GM12878 (cell line): Measurements from ENCODE around the gene LHFPL2. TPM values are rescaled to one million over a fixed set of nuclear protein-coding genes. Genes with fewer than 3 reads are reported as not detected.

ENCODE experiments used
- ATAC-seq: fragments of 200-7000 bp; cut with Tn5 transposase; 3 replicates; pipeline ENCODE4 v1.9.1; 2020; ENCODE audit warnings: mild to moderate bottlenecking, moderate library complexity
- BruUV-seq: library from RNA; stranded (reverse); fragments of 400-500 nt; replicated peaks from 2 replicates; lab custom pipeline; 2021; lab: Mats Ljungman, UMichigan
- CTCF ChIA-PET: fragments of 300-600 bp; sonication (Branson Sonifier 250); formaldehyde crosslinking; extraction: SDS; loops from one replicate; lab custom pipeline; 2021; ENCODE audit warnings: inconsistent platforms; lab: Yijun Ruan, JAX
- POLR2A ChIA-PET: fragments of 350-600 bp; formaldehyde crosslinking; extraction: SDS; loops from one replicate; lab custom pipeline; 2021; ENCODE audit warnings: inconsistent platforms; lab: Charles Lee
- RAD21 ChIA-PET: fragments of 300-600 bp; sonication (Branson Sonifier 250); formaldehyde crosslinking; loops from one replicate; lab custom pipeline; 2023; ENCODE audit warnings: antibody characterized with exemption; ENCODE audit not compliant: unreplicated experiment; lab: Charles Lee
- SMC1A ChIA-PET: fragments of 300-600 bp; sonication (Branson Sonifier 250); formaldehyde crosslinking; loops from one replicate; lab custom pipeline; 2023; ENCODE audit not compliant: unreplicated experiment, uncharacterized antibody; lab: Charles Lee
- DNase-seq: peaks from one replicate; pipeline ENCODE4 v3.0.0-alpha.2; 2011; ENCODE audit warnings: low read depth, low spot score
- FAIRE-seq: peaks from 3 replicates; lab custom pipeline; 2011; peaks lifted over from hg19 to GRCh38; lab: Jason Lieb, UNC
- H2AFZ ChIP-seq: 2 replicates; pipeline ENCODE4 v1.6.0; 2011; ENCODE audit warnings: low read depth, low read length, control low read depth; ENCODE audit not compliant: control insufficient read depth
- H3K27ac ChIP-seq: 2 replicates; pipeline ENCODE4 v1.5.1; 2011; ENCODE audit warnings: control low read depth; ENCODE audit not compliant: control insufficient read depth, insufficient read depth
- H3K27me3 ChIP-seq, 2 experiments: replicated peaks in 1 of 2; 2 replicates each; pipeline versions ENCODE4 v1.6.0 to v1.6.1; 2011; ENCODE audit warnings: low read length in 1 of 2; ENCODE audit not compliant: control insufficient read depth in 2 of 2, insufficient read depth in 2 of 2
- H3K36me3 ChIP-seq, 2 experiments: 2 replicates each; pipeline ENCODE4 v1.5.1; 2011; ENCODE audit warnings: low read length in 1 of 2; ENCODE audit not compliant: control insufficient read depth in 2 of 2, insufficient read depth in 2 of 2
- H3K4me1 ChIP-seq: 2 replicates; pipeline ENCODE4 v1.6.1; 2011; ENCODE audit warnings: mild to moderate bottlenecking, low read length, moderate library complexity, mixed read lengths; ENCODE audit not compliant: control insufficient read depth, insufficient read depth
- H3K4me2 ChIP-seq: 2 replicates; pipeline ENCODE4 v1.6.0; 2011; ENCODE audit warnings: control low read depth; ENCODE audit not compliant: control insufficient read depth, insufficient read depth
- H3K4me3 ChIP-seq: fragments of 200-600 bp; sonication (generic); 2 replicates; pipeline ENCODE4 v1.5.1; 2016
- H3K79me2 ChIP-seq: 2 replicates; pipeline ENCODE4 v1.6.0; 2011; ENCODE audit warnings: low read length; ENCODE audit not compliant: control insufficient read depth, insufficient read depth
- H3K9ac ChIP-seq: 2 replicates; pipeline ENCODE4 v1.8.0; 2011; ENCODE audit warnings: low read length, control low read depth, mixed read lengths; ENCODE audit not compliant: control insufficient read depth, insufficient read depth
- H3K9me3 ChIP-seq: replicated peaks from 3 replicates; pipeline ENCODE4 v1.5.1; 2011; ENCODE audit warnings: mild to moderate bottlenecking, low read length; ENCODE audit not compliant: control insufficient read depth, insufficient read depth
- H4K20me1 ChIP-seq: 2 replicates; pipeline ENCODE4 v1.6.0; 2011; ENCODE audit not compliant: control insufficient read depth, insufficient read depth
- ATF7 ChIP-seq: fragments of 450-650 bp; IDR thresholded peaks from 2 replicates; pipeline ENCODE4 v1.6.1; 2016; ENCODE audit warnings: low read depth, mild to moderate bottlenecking
- BCL11A ChIP-seq: IDR thresholded peaks from 2 replicates; pipeline ENCODE4 v1.6.1; 2011; ENCODE audit warnings: low read depth, low read length
- BMI1 ChIP-seq: fragments of 450-650 bp; IDR thresholded peaks from 2 replicates; pipeline ENCODE4 v1.6.1; 2016; ENCODE audit warnings: mild to moderate bottlenecking, moderate library complexity, borderline replicate concordance
- CBX5 ChIP-seq: sonication (generic); IDR thresholded peaks from 2 replicates; pipeline ENCODE4 v1.6.1; 2016; ENCODE audit warnings: low read depth, moderate library complexity, mild to moderate bottlenecking, inconsistent platforms
- CUX1 ChIP-seq: IDR thresholded peaks from 2 replicates; pipeline ENCODE4 v1.6.1; 2012; ENCODE audit warnings: improper control_type of control experiment, low read depth, low read length; ENCODE audit not compliant: insufficient replicate concordance
- DPF2 ChIP-seq: fragments of 450-650 bp; IDR thresholded peaks from 2 replicates; pipeline ENCODE4 v1.6.1; 2017; ENCODE audit warnings: mild to moderate bottlenecking
- FOXK2 ChIP-seq: fragments of 450-650 bp; IDR thresholded peaks from 2 replicates; pipeline ENCODE4 v1.6.1; 2017; ENCODE audit warnings: mild to moderate bottlenecking, moderate library complexity
- GABPA ChIP-seq: IDR thresholded peaks from 2 replicates; pipeline ENCODE4 v1.6.1; 2014; ENCODE audit warnings: antibody characterized with exemption, low read depth, mild to moderate bottlenecking, inconsistent platforms
- MTA3 ChIP-seq: IDR thresholded peaks from 2 replicates; pipeline ENCODE4 v1.6.1; 2012; ENCODE audit warnings: low read length, inconsistent platforms, borderline replicate concordance
- MYC ChIP-seq: IDR thresholded peaks from 2 replicates; pipeline ENCODE4 v1.6.1; 2011; ENCODE audit warnings: mild to moderate bottlenecking, low read length, moderate library complexity, inconsistent platforms; ENCODE audit not compliant: insufficient read depth, insufficient replicate concordance, insufficient read length, severe bottlenecking
- POLR2A ChIP-seq: IDR thresholded peaks from 2 replicates; pipeline ENCODE4 v1.6.1; 2011; ENCODE audit warnings: low read depth, mild to moderate bottlenecking, low read length
- SKIL ChIP-seq: fragments of 450-650 bp; IDR thresholded peaks from 2 replicates; pipeline ENCODE4 v1.6.1; 2017; ENCODE audit warnings: mild to moderate bottlenecking, low read depth, inconsistent platforms; ENCODE audit not compliant: poor library complexity, severe bottlenecking
- WGBS: methylation state at CpG from one replicate; pipeline ENCODE4 v1.1.6; 2016; ENCODE audit warnings: low lambda C conversion rate; ENCODE audit not compliant: insufficient replicate concordance, insufficient coverage; ENCODE audit errors: missing lambda C conversion rate; 5-methylcytosine and 5-hydroxymethylcytosine counted together
- in situ Hi-C: fragments of 300-500 bp; cut with MboI; formaldehyde crosslinking; loops from 9 replicates; pipeline ENCODE4 v1.14.3; 2018; ENCODE audit warnings: mixed read lengths
- intact Hi-C: fragments of 100-400 bp; cut with micrococcal nuclease; formaldehyde crosslinking; loops from one replicate; pipeline ENCODE4 v1.14.2; 2022; ENCODE audit not compliant: unreplicated experiment
- polyA plus RNA-seq, 11 experiments: library from polyadenylated mRNA; depleted of rRNA in 4 of 11; unstranded in 6 of 11; stranded (reverse) in 5 of 11; fragments of >200 nt; fragmentation: Nextera tagmentation in 4 of 11; fragmentation: Illumina TruSeq in 1 of 11; extraction: Ambion mirVana in 4 of 11; extraction: Trizol in 1 of 11; gene quantifications; 1 replicate in 1 of 11; 2 replicates in 10 of 11; pipeline versions ENCODE4 v1.2.1 to v1.2.3, GENCODE V29; 2011 to 2016; ENCODE audit warnings: inconsistent platforms in 2 of 11, missing spikeins in 2 of 11, low read depth in 1 of 11
- total RNA-seq, 4 experiments: library from RNA; depleted of rRNA in 3 of 4; stranded (reverse); fragments of >200 nt in 3 of 4; fragmentation: Illumina TruSeq in 1 of 4; extraction: Trizol in 1 of 4; gene quantifications; 2 replicates each; pipeline versions ENCODE4 v1.2.1 to v1.2.3, GENCODE V29; 2013 to 2021

The LHFPL2 gene
- total and polyA plus RNA-seq, 10 of the 15 experiments (the other 5 are each of a cell fraction or from before 2014, with no cell fraction given) = 4.1 to 21.8 (median 12.5) TPM

GRCh38 chr5:78624992-78625391, 23.6 kb downstream of the LHFPL2 start:
- ChIA-PET POLR2A (interaction anchor here (0.6 to 1.1 kb wide), 3 partner anchors 10 to 12 kb away, joined by 3 to 4 read pairs (median 3); no protein-coding TSS in a partner anchor), RAD21 (no interaction called here), CTCF (no interaction called here), SMC1A (interaction anchor here (0.7 to 1.2 kb wide), 2 partner anchors 11 to 21 kb away, joined by 3 to 4 read pairs; no protein-coding TSS in a partner anchor)
- no peaks in the 10 kb centered on the region for H3K27me3 ChIP-seq
- FAIRE-seq (no peak), DNase-seq (no peak), ATAC-seq (no peak)
- H3K27ac ChIP-seq = no peak overlapping the region
- H3K4me3 ChIP-seq = no peak overlapping the region
- no peak overlapping the region for H2AFZ ChIP-seq
- H3K4me1 ChIP-seq = no peaks in the 10 kb centered on the region
- no peaks in the 10 kb centered on the region for H3K79me2 ChIP-seq
- no peak for TF ChIP-seq MTA3
- TF ChIP-seq GABPA = no peak
- TF ChIP-seq CBX5 = no peak
- TF ChIP-seq FOXK2 = no peak
- TF ChIP-seq POLR2A = no peak
- no peak for TF ChIP-seq DPF2
- TF ChIP-seq BCL11A = no peak
- TF ChIP-seq MYC = no peak
- no peak for TF ChIP-seq CUX1
- TF ChIP-seq SKIL = no peak
- no peak for TF ChIP-seq ATF7
- no peak for TF ChIP-seq BMI1
- H3K36me3 ChIP-seq = peaks cover 18 to 29% of the 10 kb centered on the region in 2 experiments
- BruUV-seq = no TSS peak
- H3K9me3 ChIP-seq = peaks cover 4% of the 10 kb centered on the region; the same call in 2 of the 3 replicates
- no peak overlapping the region for H3K9ac ChIP-seq
- in situ Hi-C loops (no loop called here), intact Hi-C loops (no loop called here)
- H4K20me1 ChIP-seq = no peaks in the 10 kb centered on the region
- H3K4me2 ChIP-seq = no peak overlapping the region
- WGBS = 74% methylated on average over 4 of the region's 4 CpGs
